ENCODE measurements around the gene UAP1L1. TPM values are rescaled to one million over a fixed set of nuclear protein-coding genes. Genes with fewer than 3 reads are reported as not detected.

The UAP1L1 gene
- total and polyA plus RNA-seq, 11 donors = 3.9 to 15.1 (median 9.4) TPM

- Histone ChIP-seq H3K27ac (peak within 1 kb of the TSS; percentile 49 to 89 (median 81)), H3K9me3 (no peaks in the 10 kb centered on the region), H3K27me3 (peaks cover 3 to 54% (median 26%) of the 10 kb centered on the region in 9 donors), H3K36me3 (no peaks in the 10 kb centered on the region), H3K4me1 (peaks cover 15 to 49% (median 34%) of the 10 kb centered on the region in 12 donors), H3K4me3 (peak within 1 kb of the TSS; percentile 24 to 55 (median 46))
- intact Hi-C loops (cut with DNase I) = no loop called here
- TF ChIP-seq CTCF (IDR thresholded peaks at IDR 0.05) (no peak), POLR2A (IDR thresholded peaks at IDR 0.05) (no peak)
- 20 to 53% (median 31%) methylated on average over 31 to 90 of the region's 90 CpGs for WGBS, 4 donors
- no peak for DNase-seq
- ATAC-seq = no peak
Measured at GRCh38 chr9:137053944-137054931, 23.1 kb upstream of the UAP1L1 start, which contains the start of gene ENTPD2. Gene ENTPD2, minus strand, starts transcription at chr9:137054061. Its CDS starts 64 bp downstream, at chr9:137053997.

GRCh38 chr9:137054932-137055384, 22.4 kb upstream of the UAP1L1 start:
- peak overlapping the region; percentile 49 to 89 (median 81) for H3K27ac ChIP-seq
- intact Hi-C loops (cut with DNase I) = no loop called here
- 57 to 75% (median 62%) methylated on average over 11 to 17 of the region's 17 CpGs for WGBS, 4 donors
- peaks cover 15 to 49% (median 34%) of the 10 kb centered on the region in 12 donors for H3K4me1 ChIP-seq
- peaks cover 3 to 48% (median 21%) of the 10 kb centered on the region in 9 donors for H3K27me3 ChIP-seq
- no peaks in the 10 kb centered on the region for H3K36me3 ChIP-seq
- no peak for TF ChIP-seq POLR2A (IDR thresholded peaks at IDR 0.05)
- no peak for TF ChIP-seq CTCF (IDR thresholded peaks at IDR 0.05)
- peak overlapping the region in 2 of 12 donors; percentile 4 to 13 for H3K4me3 ChIP-seq
- DNase-seq (no peak), ATAC-seq (peak in 2 of 4 donors; percentile 4 to 7)
- no peaks in the 10 kb centered on the region for H3K9me3 ChIP-seq

- 12 to 29% (median 16%) methylated on average over 16 to 28 of the region's 28 CpGs for WGBS, 4 donors
- H3K27me3 ChIP-seq = peaks cover 3 to 43% (median 21%) of the 10 kb centered on the region in 9 donors
- peak; percentile 86 to 95 (median 88) for ATAC-seq
- H3K36me3 ChIP-seq = no peaks in the 10 kb centered on the region
- intact Hi-C loops (cut with DNase I) = no loop called here
- DNase-seq = peak; percentile 94 to 95 (median 94)
- TF ChIP-seq CTCF (IDR thresholded peaks at IDR 0.05) (no peak), POLR2A (IDR thresholded peaks at IDR 0.05) (no peak)
- peak overlapping the region in 2 of 12 donors; percentile 4 to 13 for H3K4me3 ChIP-seq
- H3K27ac ChIP-seq = peak overlapping the region; percentile 49 to 89 (median 81)
- H3K9me3 ChIP-seq = no peaks in the 10 kb centered on the region
- H3K4me1 ChIP-seq = peaks cover 15 to 49% (median 34%) of the 10 kb centered on the region in 12 donors
Measured at GRCh38 chr9:137055385-137056364, 21.6 kb upstream of the UAP1L1 start.
